Naive thymus-derived CD4-positive, alpha-beta T cell (primary cell): ENCODE results near the gene ZNF853. TPM values are rescaled to one million over a fixed set of nuclear protein-coding genes. Genes with fewer than 3 reads are reported as not detected.
"Not testable (repeated sequence)": the region's sequence is repeated elsewhere in the genome, so short reads cannot be mapped to it uniquely, and the experiment has no call there.

Experiments
- ATAC-seq: fragments of 150-1000 bp; cut with Tn5 transposase; 2 replicates; pipeline ENCODE4 v1.10.0; 2021; ENCODE audit warnings: mild to moderate bottlenecking, moderate library complexity
- CTCF ChIA-PET: fragments of 350-600 bp; sonication (Branson Sonifier 250); formaldehyde crosslinking; loops from one replicate; lab custom pipeline; 2021; ENCODE audit warnings: antibody characterized with exemption; lab: Charles Lee
- POLR2A ChIA-PET: fragments of 350-600 bp; sonication (Branson Sonifier 250); formaldehyde crosslinking; loops from one replicate; lab custom pipeline; 2021; ENCODE audit warnings: antibody characterized with exemption, inconsistent platforms; lab: Charles Lee
- DNase-seq, 9 donors: peaks; one replicate each; pipeline versions ENCODE4 v3.0.0 to v3.0.0-alpha.2; 2020 to 2022; ENCODE audit warnings: mixed read lengths in 1 of 9
- H3K27ac ChIP-seq: one replicate; pipeline ENCODE4 v1.7.0; 2013; ENCODE audit warnings: mild to moderate bottlenecking, low read depth, low read length, moderate library complexity
- H3K27me3 ChIP-seq, 2 donors: one replicate each; pipeline ENCODE4 v1.7.0; 2013; ENCODE audit warnings: low read length in 2 of 2, mild to moderate bottlenecking in 2 of 2, moderate library complexity in 2 of 2; ENCODE audit not compliant: control insufficient read depth in 2 of 2, insufficient read depth in 2 of 2
- H3K36me3 ChIP-seq, 3 experiments: 1 replicate in 2 of 3; 2 replicates in 1 of 3; pipeline ENCODE4 v1.7.0; 2013; ENCODE audit warnings: low read length in 3 of 3, mild to moderate bottlenecking in 3 of 3, moderate library complexity in 1 of 3; ENCODE audit not compliant: insufficient read depth in 3 of 3, control insufficient read depth in 2 of 3
- H3K4me1 ChIP-seq, 2 donors: one replicate each; pipeline ENCODE4 v1.7.0; 2013; ENCODE audit warnings: low read length in 2 of 2, mild to moderate bottlenecking in 2 of 2, moderate library complexity in 1 of 2; ENCODE audit not compliant: control insufficient read depth in 2 of 2, insufficient read depth in 2 of 2
- H3K4me3 ChIP-seq: 2 replicates; pipeline ENCODE4 v1.7.0; 2013; ENCODE audit warnings: mild to moderate bottlenecking, low read length
- H3K9me3 ChIP-seq, 3 experiments: 1 replicate in 2 of 3; 2 replicates in 1 of 3; pipeline ENCODE4 v1.7.0; 2013; ENCODE audit warnings: low read length in 3 of 3; ENCODE audit not compliant: control insufficient read depth in 2 of 3
- H3K27ac Mint-ChIP-seq, 9 donors: one replicate each; pipeline ENCODE4 v1.8.0; 2020 to 2022; ENCODE audit warnings: mixed read lengths in 9 of 9, mild to moderate bottlenecking in 8 of 9, moderate library complexity in 5 of 9, inconsistent platforms in 2 of 9
- H3K27me3 Mint-ChIP-seq, 5 donors: one replicate each; pipeline ENCODE4 v1.8.0; 2021 to 2022; ENCODE audit warnings: mixed read lengths in 5 of 5, mild to moderate bottlenecking in 1 of 5
- H3K36me3 Mint-ChIP-seq, 5 donors: one replicate each; pipeline ENCODE4 v1.8.0; 2020 to 2022; ENCODE audit warnings: mixed read lengths in 5 of 5, mild to moderate bottlenecking in 3 of 5, inconsistent platforms in 1 of 5
- H3K4me1 Mint-ChIP-seq, 7 donors: one replicate each; pipeline ENCODE4 v1.8.0; 2020 to 2022; ENCODE audit warnings: mixed read lengths in 7 of 7, mild to moderate bottlenecking in 3 of 7, inconsistent platforms in 1 of 7
- H3K4me3 Mint-ChIP-seq, 10 donors: one replicate each; pipeline ENCODE4 v1.8.0; 2020 to 2022; ENCODE audit warnings: mild to moderate bottlenecking in 10 of 10, mixed read lengths in 10 of 10, moderate library complexity in 6 of 10, inconsistent platforms in 2 of 10
- H3K9me3 Mint-ChIP-seq, 11 donors: one replicate each; pipeline ENCODE4 v1.8.0; 2020 to 2022; ENCODE audit warnings: mixed read lengths in 11 of 11, mild to moderate bottlenecking in 4 of 11, inconsistent platforms in 1 of 11, moderate library complexity in 1 of 11
- intact Hi-C, 2 donors: fragments of 100-400 bp; cut with micrococcal nuclease; formaldehyde crosslinking; loops; one replicate each; pipeline ENCODE4 v1.15.1; 2023
- polyA plus RNA-seq, 2 donors: library from polyadenylated mRNA; unstranded; fragments of 300-500 nt; fragmentation: Illumina TruSeq; gene quantifications; one replicate each; pipeline ENCODE4 v1.2.3, GENCODE V29; 2021
- total RNA-seq, 6 experiments: library from RNA in 5 of 6; stranded (reverse) in 5 of 6; gene quantifications; 1 replicate in 5 of 6; 2 replicates in 1 of 6; pipeline ENCODE4 v1.2.3 and lab custom pipeline; 2021 to 2026

The ZNF853 gene
- total and polyA plus RNA-seq, 7 experiments from 2014 or later: 0.15 to 5.3 (median 3.2) TPM

DNA sequence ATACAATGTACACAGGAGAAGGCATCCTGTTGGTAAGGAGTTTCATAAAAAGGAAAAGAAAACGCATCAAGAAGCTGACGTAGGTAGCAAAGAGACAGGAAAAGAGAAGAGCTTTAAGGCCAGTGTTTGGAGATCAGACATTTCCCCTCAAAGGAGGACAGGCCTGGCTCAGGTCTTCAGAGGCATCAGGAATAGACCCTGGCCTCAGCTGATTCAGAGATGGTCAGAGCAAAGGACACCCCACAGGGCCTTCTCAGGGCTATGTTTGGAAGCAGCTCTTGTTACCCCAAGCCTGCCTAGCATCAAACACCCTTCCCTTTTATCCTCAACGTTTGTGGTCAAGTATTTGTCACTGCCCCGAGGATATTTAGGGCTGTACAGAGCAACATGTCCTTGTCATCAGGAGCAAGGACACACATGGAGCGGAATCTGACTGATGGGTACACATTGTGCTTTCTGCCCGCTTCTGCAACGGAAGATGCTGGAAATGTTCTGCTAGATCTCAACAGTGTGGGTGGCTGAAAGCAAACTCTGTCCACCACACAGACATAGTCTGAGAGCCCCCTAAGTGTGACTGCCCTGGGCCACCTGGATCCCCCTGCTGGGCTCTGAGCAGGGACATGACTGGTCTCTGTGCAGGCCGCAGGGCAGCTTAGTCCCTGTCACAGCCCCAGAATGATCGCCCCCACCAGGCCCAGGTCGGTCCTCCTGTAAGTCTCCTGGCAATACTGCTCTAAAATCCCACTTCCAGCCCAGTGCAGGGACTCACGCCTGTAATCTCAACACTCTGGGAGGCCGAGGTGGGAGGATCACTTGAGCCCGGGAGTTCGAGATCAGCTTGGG, 39.2 kb upstream of the ZNF853 start:
- H3K4me1 ChIP-seq: no peaks in the 10 kb centered on the region
- ATAC-seq (no peak), DNase-seq (no peak)
- Mint-ChIP-seq H3K4me1 (peaks cover 0 to 20% (median 12%) of the 10 kb centered on the region in 7 donors), H3K36me3 (peaks cover 0 to 12% (median 4%) of the 10 kb centered on the region in 5 donors), H3K9me3 (no peaks in the 10 kb centered on the region), H3K27me3 (peaks cover 0 to 4% (median 0%) of the 10 kb centered on the region in 5 donors), H3K4me3 (peak overlapping the region; percentile 36 to 90 (median 64)), H3K27ac (peak overlapping the region in 8 of 9 donors; percentile 49 to 86 (median 74))
- intact Hi-C loops: loop anchor here in 1 of 2 donors (5.0 kb wide), 2 partner anchors 129 to 991 kb away; partner anchors contain the start of genes DAGLB and MIOS
- ChIA-PET POLR2A (interaction anchor here (0.7 to 1.8 kb wide), 7 partner anchors 12 to 129 kb away, joined by 3 to 10 read pairs (median 4); partner anchors contain the start of gene INTS15), CTCF (interaction anchor here (0.9 to 1.4 kb wide), 4 partner anchors 14 to 60 kb away, joined by 3 to 4 read pairs (median 3); partner anchors contain the start of gene INTS15)
- peaks cover 0 to 11% (median 0%) of the 10 kb centered on the region in 3 experiments for H3K36me3 ChIP-seq
- no peaks in the 10 kb centered on the region for H3K9me3 ChIP-seq
- H3K4me3 ChIP-seq: no peak overlapping the region
- H3K27ac ChIP-seq: peak overlapping the region; percentile 55
- no peaks in the 10 kb centered on the region for H3K27me3 ChIP-seq

DNA sequence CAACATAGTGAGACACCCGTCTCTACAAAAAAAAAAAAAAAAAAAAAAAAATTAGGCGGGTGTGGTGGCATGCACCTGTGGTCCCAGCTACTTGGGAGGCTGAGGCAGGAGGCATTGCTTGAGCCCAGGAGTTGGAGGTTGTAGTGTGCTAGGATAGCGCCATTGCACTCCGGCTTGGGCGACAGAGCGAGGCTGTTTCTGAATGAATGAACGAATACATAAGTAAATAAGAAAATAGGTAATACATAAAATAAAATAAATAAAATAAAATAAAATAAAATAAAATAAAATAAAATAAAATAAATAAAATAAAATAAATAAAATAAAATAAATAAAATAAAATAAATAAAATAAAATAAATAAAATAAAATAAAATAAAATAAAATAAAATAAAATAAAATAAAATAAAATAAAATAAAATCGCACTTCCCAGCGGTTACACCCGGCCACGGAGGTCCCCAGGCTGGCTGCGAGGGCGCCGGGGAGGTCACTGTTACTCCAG, 38.5 kb upstream of the ZNF853 start:
- ATAC-seq, H3K27me3 Mint-ChIP-seq, H3K27me3 ChIP-seq, H3K9me3 ChIP-seq, H3K4me1 ChIP-seq, H3K9me3 Mint-ChIP-seq: not testable (repeated sequence)
- intact Hi-C loops: loop anchor here (1.0 to 5.0 kb wide), 3 partner anchors 13 to 990 kb away; partner anchors contain the start of genes INTS15 (in 2 of the 2), DAGLB (in 1 of the 2) and MIOS (in 1 of the 2)
- Mint-ChIP-seq H3K36me3 (peaks cover 0 to 19% (median 10%) of the 10 kb centered on the region in 5 donors), H3K4me1 (peaks cover 0 to 26% (median 16%) of the 10 kb centered on the region in 7 donors), H3K4me3 (peak overlapping the region; percentile 83 to 91 (median 89)), H3K27ac (peak overlapping the region in 7 of 9 donors; percentile 56 to 95 (median 89))
- ChIA-PET POLR2A (interaction anchor here (0.6 to 2.1 kb wide), 8 partner anchors 13 to 153 kb away, joined by 3 to 14 read pairs (median 4); partner anchors contain the start of gene INTS15), CTCF (interaction anchor here (1.2 to 1.4 kb wide), 3 partner anchors 12 to 52 kb away, joined by 3 to 6 read pairs (median 4); no protein-coding TSS in a partner anchor)
- H3K36me3 ChIP-seq: peaks cover 0 to 18% (median 0%) of the 10 kb centered on the region in 3 experiments
- peak in 1 of 9 donors; percentile 23 for DNase-seq
- H3K27ac ChIP-seq: peak overlapping the region; percentile 99
- peak overlapping the region; percentile 76 for H3K4me3 ChIP-seq

DNA sequence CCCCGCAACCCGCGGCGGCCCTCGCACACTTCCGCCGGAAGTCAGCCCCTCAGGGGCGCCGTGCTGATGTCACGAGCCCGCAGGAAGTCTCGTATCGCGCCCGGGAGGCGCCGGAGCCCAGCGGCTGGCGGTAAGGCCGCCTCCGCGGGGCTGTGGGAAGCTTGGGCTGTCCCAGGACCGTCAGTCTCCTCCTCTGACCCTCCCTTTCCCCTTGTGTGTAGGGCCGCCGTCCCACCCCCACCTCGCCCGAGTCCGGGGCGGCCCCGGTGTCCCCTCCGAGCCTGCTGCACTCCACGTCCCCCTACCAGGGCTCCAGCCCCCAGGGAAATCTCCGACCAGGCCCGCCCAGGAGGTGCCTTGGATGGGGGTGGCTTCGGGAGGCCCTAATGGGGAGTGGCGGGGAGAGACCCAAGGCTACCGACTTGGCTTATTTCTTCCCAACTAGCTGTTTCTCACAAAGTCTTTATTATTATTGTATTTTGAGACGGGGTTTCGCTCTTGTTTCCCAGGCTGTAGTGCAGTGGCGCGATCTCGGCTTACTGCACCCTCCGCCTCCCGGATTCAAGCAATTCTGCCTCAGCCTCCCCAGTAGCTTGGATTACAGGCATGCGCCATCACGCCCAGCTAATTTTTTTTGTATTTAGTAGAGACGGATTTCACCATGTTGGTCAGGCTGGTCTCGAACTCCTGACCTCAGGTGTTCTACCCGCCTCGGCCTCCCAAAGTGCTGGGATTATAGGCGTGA, 37.9 kb upstream of the ZNF853 start, which contains the start of gene ZDHHC4:
TSS of gene ZDHHC4 (plus strand) at position 86 of the 745 bp plus-strand sequence. CDS start 3,108 bp downstream, outside the sequence.
- intact Hi-C loops: loop anchor here (1.0 to 5.0 kb wide), 3 partner anchors 13 to 990 kb away; partner anchors contain the start of genes INTS15 (in 2 of the 2), DAGLB (in 1 of the 2) and MIOS (in 1 of the 2)
- Histone ChIP-seq H3K4me3 (peak within 1 kb of the TSS; percentile 76), H3K27me3 (no peaks in the 10 kb centered on the region), H3K36me3 (peaks cover 0 to 23% (median 0%) of the 10 kb centered on the region in 3 experiments), H3K27ac (peak within 1 kb of the TSS; percentile 99), H3K4me1 (no peaks in the 10 kb centered on the region), H3K9me3 (no peaks in the 10 kb centered on the region)
- peak; percentile 75 to 90 (median 83) for DNase-seq
- Mint-ChIP-seq H3K4me3 (peak within 1 kb of the TSS; percentile 83 to 91 (median 89)), H3K9me3 (no peaks in the 10 kb centered on the region), H3K27ac (peak within 1 kb of the TSS; percentile 83 to 96 (median 93)), H3K27me3 (peaks cover 0 to 2% (median 0%) of the 10 kb centered on the region in 5 donors), H3K4me1 (peaks cover 0 to 29% (median 16%) of the 10 kb centered on the region in 7 donors), H3K36me3 (peaks cover 0 to 22% (median 10%) of the 10 kb centered on the region in 5 donors)
- CTCF ChIA-PET: interaction anchor here (1.2 to 1.4 kb wide), 3 partner anchors 11 to 53 kb away, joined by 3 to 6 read pairs (median 4); no protein-coding TSS in a partner anchor
- peak; percentile 97 for ATAC-seq
- POLR2A ChIA-PET: interaction anchor here (0.6 to 2.1 kb wide), 9 partner anchors 10 to 152 kb away, joined by 3 to 14 read pairs (median 4); partner anchors contain the start of genes INTS15 and ZNF316

DNA sequence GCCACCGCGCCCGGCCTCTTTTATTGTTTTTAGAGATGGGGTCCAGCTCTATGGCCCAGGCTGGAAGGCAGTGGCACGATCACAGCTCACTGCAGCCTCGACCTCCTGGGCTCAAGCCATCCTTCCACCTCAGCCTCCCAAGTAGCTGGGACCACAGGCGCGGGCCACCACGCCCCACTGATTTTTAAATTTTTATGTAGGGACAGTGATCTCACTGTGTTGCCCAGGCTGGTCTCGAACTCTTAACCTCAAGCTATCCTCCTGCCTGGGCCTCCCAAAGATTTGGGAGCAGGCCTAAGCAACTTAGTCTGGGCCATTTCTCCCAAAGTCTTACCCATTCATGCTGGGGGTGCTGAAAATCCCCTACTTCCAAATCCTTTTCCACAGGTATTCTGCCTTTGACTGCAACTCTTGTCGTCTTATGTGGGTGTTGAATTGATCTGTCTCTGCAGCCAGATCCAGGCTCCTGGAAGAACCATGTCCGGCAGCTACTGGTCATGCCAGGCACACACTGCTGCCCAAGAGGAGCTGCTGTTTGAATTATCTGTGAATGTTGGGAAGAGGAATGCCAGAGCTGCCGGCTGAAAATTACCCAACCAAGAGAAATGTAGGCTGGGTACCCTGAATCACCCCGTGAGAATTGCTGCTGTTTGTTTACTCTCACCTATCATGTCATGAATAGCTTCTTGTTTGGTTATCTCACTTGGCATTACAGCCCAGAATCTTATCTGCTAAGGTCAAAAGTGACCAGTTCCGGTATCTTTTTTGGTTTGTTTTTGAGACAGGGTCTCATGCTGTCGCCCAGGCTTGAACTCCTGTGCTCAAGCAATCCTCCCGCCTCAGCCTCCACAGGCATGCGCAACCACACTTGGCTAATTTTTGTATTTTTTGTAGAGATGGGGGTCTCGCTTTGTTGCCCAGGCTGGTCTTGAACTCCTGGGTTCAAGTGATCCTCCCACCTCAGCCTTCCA, 37.0 kb upstream of the ZNF853 start:
- Mint-ChIP-seq H3K9me3 (no peaks in the 10 kb centered on the region), H3K4me3 (peak overlapping the region; percentile 83 to 91 (median 89)), H3K27me3 (no peaks in the 10 kb centered on the region), H3K4me1 (peaks cover 0 to 29% (median 16%) of the 10 kb centered on the region in 7 donors), H3K27ac (peak overlapping the region; percentile 83 to 96 (median 93)), H3K36me3 (peaks cover 0 to 25% (median 10%) of the 10 kb centered on the region in 5 donors)
- Histone ChIP-seq H3K4me1 (no peaks in the 10 kb centered on the region), H3K9me3 (no peaks in the 10 kb centered on the region), H3K36me3 (peaks cover 0 to 31% (median 6%) of the 10 kb centered on the region in 3 experiments), H3K4me3 (peak overlapping the region; percentile 76), H3K27me3 (no peaks in the 10 kb centered on the region), H3K27ac (peak overlapping the region; percentile 99)
- ChIA-PET CTCF (interaction anchor here (1.3 to 1.4 kb wide), 2 partner anchors 10 to 12 kb away, joined by 3 to 6 read pairs; no protein-coding TSS in a partner anchor), POLR2A (interaction anchor here (0.8 to 2.1 kb wide), 6 partner anchors 9 to 58 kb away, joined by 3 to 14 read pairs (median 4); partner anchors contain the start of genes INTS15 and ZNF316)
- intact Hi-C loops: loop anchor here in 1 of 2 donors (5.0 kb wide), 2 partner anchors 131 to 989 kb away; partner anchors contain the start of genes DAGLB and MIOS
- no peak for DNase-seq
- ATAC-seq: no peak

DNA sequence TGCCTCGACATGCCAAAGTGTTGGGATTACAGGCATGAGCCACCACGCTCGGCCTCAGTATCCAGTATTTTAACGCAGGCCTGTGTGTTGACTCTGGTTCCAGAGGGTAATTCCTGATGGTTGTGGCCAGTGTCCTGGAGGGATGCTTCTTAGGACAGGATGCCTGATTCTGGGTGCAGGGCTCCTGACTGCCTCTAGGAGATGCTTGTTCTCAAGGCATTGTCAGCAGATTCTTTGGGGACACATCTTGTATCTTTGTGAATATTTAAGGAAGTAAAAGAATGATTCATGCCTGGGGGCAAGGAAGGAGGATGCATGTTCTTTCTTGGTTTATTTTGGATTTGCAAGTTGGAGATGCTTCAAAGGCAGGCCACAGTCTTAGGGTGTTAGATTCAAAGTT, 36.0 kb upstream of the ZNF853 start:
- POLR2A ChIA-PET: interaction anchor here (1.5 kb wide), 1 partner anchor 10 kb away, joined by 4 read pairs; the partner anchor contains the start of gene INTS15
- peak overlapping the region in 6 of 9 donors; percentile 32 to 93 (median 74) for H3K27ac Mint-ChIP-seq
- peaks cover 0 to 31% (median 10%) of the 10 kb centered on the region in 5 donors for H3K36me3 Mint-ChIP-seq
- H3K27ac ChIP-seq: no peak overlapping the region
- peaks cover 0 to 29% (median 16%) of the 10 kb centered on the region in 7 donors for H3K4me1 Mint-ChIP-seq
- peaks cover 0 to 39% (median 11%) of the 10 kb centered on the region in 3 experiments for H3K36me3 ChIP-seq
- no peaks in the 10 kb centered on the region for H3K9me3 Mint-ChIP-seq
- H3K9me3 ChIP-seq: no peaks in the 10 kb centered on the region
- peak overlapping the region in 7 of 10 donors; percentile 12 to 91 (median 45) for H3K4me3 Mint-ChIP-seq
- no peaks in the 10 kb centered on the region for H3K4me1 ChIP-seq
- intact Hi-C loops: loop anchor here in 1 of 2 donors (5.0 kb wide), 2 partner anchors 132 to 988 kb away; partner anchors contain the start of genes DAGLB and MIOS
- no peaks in the 10 kb centered on the region for H3K27me3 ChIP-seq
- H3K4me3 ChIP-seq: no peak overlapping the region
- no peaks in the 10 kb centered on the region for H3K27me3 Mint-ChIP-seq
- ATAC-seq (no peak), DNase-seq (no peak)
- CTCF ChIA-PET: no interaction called here
